Esophagus muscularis mucosa (tissue), 4 donors: Measurements from ENCODE around the gene TFRC. TPM values are rescaled to one million over a fixed set of nuclear protein-coding genes. Genes with fewer than 3 reads are reported as not detected.
"Not testable (repeated sequence)": the region's sequence is repeated elsewhere in the genome, so short reads cannot be mapped to it uniquely, and the experiment has no call there.

ENCODE experiments used
- DNase-seq: peaks from one replicate; pipeline ENCODE4 v3.0.0-alpha.2; 2017; ENCODE audit errors: extremely low spot score
- H3K27ac ChIP-seq, 4 donors: fragments of 200-600 bp; sonication (generic); replicated peaks in 1 of 4; 1 replicate in 3 of 4; 2 replicates in 1 of 4; pipeline ENCODE4 v1.5.1; 2016 to 2019; ENCODE audit warnings: mild to moderate bottlenecking in 1 of 4
- H3K27me3 ChIP-seq, 4 donors: fragments of 200-600 bp; sonication (generic); one replicate each; pipeline versions ENCODE4 v1.5.1 to v1.6.0; 2016 to 2019
- H3K36me3 ChIP-seq, 4 donors: fragments of 200-600 bp; sonication (generic); one replicate each; pipeline ENCODE4 v1.5.1; 2016 to 2019
- H3K4me1 ChIP-seq, 4 donors: fragments of 200-600 bp; sonication (generic); one replicate each; pipeline ENCODE4 v1.5.1; 2016 to 2019
- H3K4me3 ChIP-seq, 4 donors: fragments of 200-600 bp; sonication (generic); 1 replicate in 2 of 4; 2 replicates in 2 of 4; pipeline ENCODE4 v1.5.1; 2016 to 2019; ENCODE audit warnings: mild to moderate bottlenecking in 4 of 4, moderate library complexity in 1 of 4
- H3K9me3 ChIP-seq, 4 donors: fragments of 200-600 bp; sonication (generic); 1 replicate in 3 of 4; 2 replicates in 1 of 4; pipeline ENCODE4 v1.5.1; 2016 to 2019
- EP300 ChIP-seq: sonication (generic); formaldehyde crosslinking; IDR thresholded peaks from one replicate; pipeline ENCODE4 v1.6.1; 2017; ENCODE audit warnings: antibody characterized with exemption
- POLR2A ChIP-seq: fragments of 450-650 bp; IDR thresholded peaks from one replicate; pipeline ENCODE4 v1.6.1; 2017; ENCODE audit warnings: antibody characterized with exemption, moderate library complexity, mild to moderate bottlenecking, low read depth
- POLR2AphosphoS5 ChIP-seq, 2 donors: sonication (generic); formaldehyde crosslinking; IDR thresholded peaks; one replicate each; pipeline ENCODE4 v1.6.1; 2017; ENCODE audit warnings: antibody characterized with exemption in 2 of 2
- WGBS: methylation state at CpG from one replicate; pipeline ENCODE4 v1.1.5; 2018; 5-methylcytosine and 5-hydroxymethylcytosine counted together
- intact Hi-C: fragments of 100-400 bp; cut with DNase I; formaldehyde crosslinking; loops from one replicate; pipeline ENCODE4 v1.15.1; 2023
- total RNA-seq, 4 donors: library from RNA; depleted of rRNA; stranded (reverse); fragments of >200 nt; gene quantifications; one replicate each; pipeline versions ENCODE4 v1.1.0 to v1.2.1, GENCODE V29; 2016
- TF ChIP-seq, protein P1 (sequence below), 3 experiments: fragments of 200-600 bp in 2 of 3; fragments of 450-650 bp in 1 of 3; sonication (generic) in 2 of 3; IDR thresholded peaks; one replicate each; pipeline ENCODE4 v1.5.1; 2017 to 2019; ENCODE audit warnings: antibody characterized with exemption in 3 of 3, mild to moderate bottlenecking in 2 of 3, moderate library complexity in 1 of 3

The TFRC gene
- total RNA-seq, 4 donors from 2014 or later: 47.5 to 81.3 (median 57.7) TPM

DNA sequence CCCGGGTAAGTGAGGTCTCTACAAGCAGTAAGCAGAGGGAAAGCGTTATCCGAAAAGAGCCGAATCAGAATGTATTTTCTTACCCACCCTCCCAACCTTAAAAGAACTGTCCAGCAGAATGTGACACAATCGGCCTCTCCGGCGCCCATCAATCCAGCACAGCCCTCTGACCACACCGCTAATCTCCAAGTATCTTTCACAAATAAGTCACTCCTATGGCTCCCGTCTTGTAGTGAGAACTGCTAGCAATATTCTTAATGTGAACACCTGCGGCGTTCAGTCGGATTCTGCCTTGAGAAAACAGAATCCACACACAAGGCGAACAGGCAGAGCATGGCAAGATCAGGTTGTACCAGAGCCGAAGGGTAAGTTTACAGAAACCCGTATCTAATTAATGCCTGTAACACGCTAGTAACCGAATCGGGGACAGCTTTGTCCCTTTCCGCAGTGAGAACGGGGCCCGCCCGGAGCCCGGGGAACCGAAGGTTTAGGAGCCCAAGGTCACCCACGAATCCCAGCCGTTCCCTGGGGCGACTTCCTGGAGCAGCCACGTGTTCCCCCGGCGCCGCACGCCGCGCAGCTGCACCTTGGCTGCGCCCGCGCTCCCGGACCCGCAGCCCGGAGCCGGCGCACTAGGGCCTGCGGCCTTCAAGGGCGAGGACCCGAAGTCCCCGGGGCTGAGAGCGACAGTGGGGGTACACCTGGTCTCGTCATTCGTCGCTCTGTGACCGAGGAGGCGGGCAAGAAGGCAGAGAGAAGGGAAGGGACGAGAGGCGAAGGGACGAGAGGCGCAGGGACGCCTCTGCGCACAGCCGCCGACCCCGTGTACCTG, 672 bp downstream of the TFRC start:
- TF ChIP-seq, protein P1, sequence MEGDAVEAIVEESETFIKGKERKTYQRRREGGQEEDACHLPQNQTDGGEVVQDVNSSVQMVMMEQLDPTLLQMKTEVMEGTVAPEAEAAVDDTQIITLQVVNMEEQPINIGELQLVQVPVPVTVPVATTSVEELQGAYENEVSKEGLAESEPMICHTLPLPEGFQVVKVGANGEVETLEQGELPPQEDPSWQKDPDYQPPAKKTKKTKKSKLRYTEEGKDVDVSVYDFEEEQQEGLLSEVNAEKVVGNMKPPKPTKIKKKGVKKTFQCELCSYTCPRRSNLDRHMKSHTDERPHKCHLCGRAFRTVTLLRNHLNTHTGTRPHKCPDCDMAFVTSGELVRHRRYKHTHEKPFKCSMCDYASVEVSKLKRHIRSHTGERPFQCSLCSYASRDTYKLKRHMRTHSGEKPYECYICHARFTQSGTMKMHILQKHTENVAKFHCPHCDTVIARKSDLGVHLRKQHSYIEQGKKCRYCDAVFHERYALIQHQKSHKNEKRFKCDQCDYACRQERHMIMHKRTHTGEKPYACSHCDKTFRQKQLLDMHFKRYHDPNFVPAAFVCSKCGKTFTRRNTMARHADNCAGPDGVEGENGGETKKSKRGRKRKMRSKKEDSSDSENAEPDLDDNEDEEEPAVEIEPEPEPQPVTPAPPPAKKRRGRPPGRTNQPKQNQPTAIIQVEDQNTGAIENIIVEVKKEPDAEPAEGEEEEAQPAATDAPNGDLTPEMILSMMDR (IDR thresholded peaks at IDR 0.05): peak in 1 of 3 experiments; percentile 4
- no peak for TF ChIP-seq EP300
- peak in 1 of 2 donors; percentile 1 for TF ChIP-seq POLR2AphosphoS5 (IDR thresholded peaks at IDR 0.05)
- TF ChIP-seq POLR2A: no peak
- Histone ChIP-seq H3K4me3 (peak overlapping the region; percentile 85 to 95 (median 92)), H3K27ac (peak overlapping the region; percentile 96 to 98 (median 98)), H3K27me3 (no peaks in the 10 kb centered on the region), H3K9me3 (no peaks in the 10 kb centered on the region), H3K4me1 (peaks cover 23 to 28% (median 26%) of the 10 kb centered on the region in 4 donors), H3K36me3 (peaks cover 0 to 6% (median under 1%) of the 10 kb centered on the region in 4 donors)
- intact Hi-C loops: no loop called here
- under 1% methylated on average over 20 of the region's 61 CpGs for WGBS
- DNase-seq: no peak

GRCh38 chr3:196080101-196080846, 1.6 kb downstream of the TFRC start:
- intact Hi-C loops: not testable (repeated sequence)
- peak overlapping the region; percentile 96 to 98 (median 98) for H3K27ac ChIP-seq
- WGBS: 82% methylated on average over 20 of the region's 23 CpGs

DNA sequence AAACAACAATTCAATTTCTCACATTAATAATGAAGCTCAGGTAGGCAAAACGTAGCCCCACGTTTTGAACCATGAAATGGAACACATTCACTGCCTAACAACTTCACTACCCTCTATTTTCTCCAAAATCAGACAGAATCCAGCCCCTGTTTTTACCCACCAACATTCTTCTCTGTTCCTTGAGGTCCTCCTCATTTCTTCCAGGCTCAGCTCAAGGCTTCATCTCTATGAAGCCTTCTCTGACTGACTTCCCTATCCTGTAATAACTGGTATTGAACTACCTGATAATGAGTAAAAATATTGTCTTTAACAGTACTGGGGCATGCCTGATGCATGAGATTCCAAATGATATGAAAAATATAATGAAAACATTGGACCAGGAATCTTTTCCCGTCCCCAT, 2.2 kb downstream of the TFRC start:
- intact Hi-C loops: loop anchor here (10.0 kb wide), 1 partner anchor 445 kb away; no protein-coding TSS in a partner anchor
- 76% methylated on average over 3 of the region's 3 CpGs for WGBS
- H3K4me3 ChIP-seq: no peak overlapping the region

More at GRCh38 chr3:196080101-196080846, 1.6 kb downstream of the TFRC start:
- H3K9me3 ChIP-seq, DNase-seq, H3K27me3 ChIP-seq: not testable (repeated sequence)
- peaks cover 23 to 28% (median 26%) of the 10 kb centered on the region in 4 donors for H3K4me1 ChIP-seq
- H3K36me3 ChIP-seq: peaks cover 7 to 15% (median 9%) of the 10 kb centered on the region in 4 donors
- H3K4me3 ChIP-seq: peak overlapping the region; percentile 85 to 95 (median 92)

GRCh38 chr3:196075013-196075412, 6.9 kb downstream of the TFRC start:
- no peaks in the 10 kb centered on the region for H3K27me3 ChIP-seq
- no peaks in the 10 kb centered on the region for H3K9me3 ChIP-seq
- no peak for DNase-seq
- H3K4me3 ChIP-seq: no peak overlapping the region
- H3K4me1 ChIP-seq: peaks cover 9 to 14% (median 11%) of the 10 kb centered on the region in 4 donors
- WGBS: 85% methylated on average over 6 of the region's 6 CpGs
- TF ChIP-seq, protein P1 (IDR thresholded peaks at IDR 0.05): no peak
- no peak for TF ChIP-seq POLR2A
- no peak for TF ChIP-seq POLR2AphosphoS5 (IDR thresholded peaks at IDR 0.05)
- TF ChIP-seq EP300: no peak
- intact Hi-C loops: loop anchor here (10.0 kb wide), 1 partner anchor 450 kb away; no protein-coding TSS in a partner anchor
- H3K27ac ChIP-seq: no peak overlapping the region
- H3K36me3 ChIP-seq: peaks cover 36 to 66% (median 56%) of the 10 kb centered on the region in 4 donors

More for the DNA sequence above, 2.2 kb downstream of the TFRC start:
- Histone ChIP-seq H3K27me3 (no peaks in the 10 kb centered on the region), H3K4me1 (peaks cover 23 to 28% (median 26%) of the 10 kb centered on the region in 4 donors), H3K9me3 (no peaks in the 10 kb centered on the region), H3K36me3 (peaks cover 13 to 21% (median 14%) of the 10 kb centered on the region in 4 donors), H3K27ac (peak overlapping the region in 3 of 4 donors; percentile 97 to 98 (median 98))
- DNase-seq: no peak
- TF ChIP-seq POLR2A: no peak
- TF ChIP-seq POLR2AphosphoS5 (IDR thresholded peaks at IDR 0.05): no peak
- TF ChIP-seq, protein P1 (IDR thresholded peaks at IDR 0.05): no peak
- TF ChIP-seq EP300: no peak
